Ovary (tissue), 9 donors: ENCODE data around the gene SERINC3. TPM values are rescaled to one million over a fixed set of nuclear protein-coding genes. Genes with fewer than 3 reads are reported as not detected.

Experiments used
- DNase-seq, 5 donors: peaks; one replicate each; pipeline ENCODE4 v3.0.0-alpha.2; 2019 to 2020
- H3K27ac ChIP-seq, 2 donors: fragments of 200-600 bp; one replicate each; pipeline versions ENCODE4 v1.5.1 to v1.8.0; 2019 to 2022
- H3K27me3 ChIP-seq: fragments of 200-600 bp; one replicate; pipeline ENCODE4 v1.8.0; 2022
- H3K36me3 ChIP-seq: fragments of 200-600 bp; sonication (generic); one replicate; pipeline ENCODE4 v1.5.1; 2019
- H3K4me1 ChIP-seq: one replicate; pipeline ENCODE4 v1.8.1; 2013; ENCODE audit warnings: mild to moderate bottlenecking, moderate library complexity; ENCODE audit not compliant: insufficient read depth
- H3K4me3 ChIP-seq: fragments of 200-600 bp; sonication (generic); one replicate; pipeline ENCODE4 v1.5.1; 2017
- H3K9me3 ChIP-seq, 2 donors: fragments of 200-600 bp in 1 of 2; sonication (generic) in 1 of 2; one replicate each; pipeline versions ENCODE4 v1.5.1 to v1.8.1; 2013 to 2019; ENCODE audit warnings: mild to moderate bottlenecking in 1 of 2, moderate library complexity in 1 of 2
- EP300 ChIP-seq: sonication (generic); formaldehyde crosslinking; IDR thresholded peaks from one replicate; pipeline ENCODE4 v1.6.1; 2017; ENCODE audit warnings: antibody characterized with exemption
- POLR2A ChIP-seq: fragments of 450-650 bp; IDR thresholded peaks from one replicate; pipeline ENCODE4 v1.6.1; 2017; ENCODE audit warnings: antibody characterized with exemption, mild to moderate bottlenecking, moderate library complexity
- WGBS, 3 donors: extraction: QIAGEN DNeasy Blood & Tissue Kit in 1 of 3; methylation state at CpG; one replicate each; pipeline versions ENCODE4 v1.1.5 to v1.1.7; 2013 to 2017; 5-methylcytosine and 5-hydroxymethylcytosine counted together
- intact Hi-C, 4 donors: fragments of 100-400 bp; cut with DNase I; formaldehyde crosslinking; loops; one replicate each; pipeline versions ENCODE4 v1.11.0 to v1.15.1; 2022 to 2023
- polyA plus RNA-seq, 2 donors: library from polyadenylated mRNA; stranded (reverse); fragments of 200-250 nt in 1 of 2; fragments of 350-450 nt in 1 of 2; fragmentation: Illumina TruSeq in 1 of 2; extraction: RNeasy Lipid Tissue Mini Kit (QIAGEN cat#74804) in 1 of 2; gene quantifications; one replicate each; pipeline ENCODE4 v1.2.3, GENCODE V29; 2013 to 2014
- total RNA-seq, 7 donors: library from RNA; depleted of rRNA in 2 of 7; stranded (reverse); fragments of >200 nt in 2 of 7; fragmentation: NEBNext Ultra II Directional in 3 of 7; extraction: Animal tissue kit (Norgen Biotek cat#: 25700) in 3 of 7; gene quantifications; one replicate each; pipeline versions ENCODE4 v1.1.0 to v1.2.4, GENCODE V29; 2016 to 2023
- TF ChIP-seq, protein P1 (sequence below), 3 donors: fragments of 450-650 bp in 2 of 3; fragments of 200-600 bp in 1 of 3; IDR thresholded peaks; one replicate each; pipeline versions ENCODE4 v1.5.1 to v1.8.0; 2016 to 2022; ENCODE audit warnings: antibody characterized with exemption in 3 of 3, mild to moderate bottlenecking in 1 of 3
- donor health status: DM: no; HTN: no; CAD: no; lungs with moderate emphysema.
- donor health status: DM: no; HTN: no; CAD: no.
- donor health status: Bipolar disorder and iron deficiency.
- donor health status: DM: yes; HTN: yes; CAD: no.
- donor health status: DM: no; HTN: no; CAD: no.
- donor health status: DM: yes; HTN: yes; CAD: no.

SERINC3 gene
- total and polyA plus RNA-seq, 9 donors = 52.1 to 171 (median 90.1) TPM

DNA sequence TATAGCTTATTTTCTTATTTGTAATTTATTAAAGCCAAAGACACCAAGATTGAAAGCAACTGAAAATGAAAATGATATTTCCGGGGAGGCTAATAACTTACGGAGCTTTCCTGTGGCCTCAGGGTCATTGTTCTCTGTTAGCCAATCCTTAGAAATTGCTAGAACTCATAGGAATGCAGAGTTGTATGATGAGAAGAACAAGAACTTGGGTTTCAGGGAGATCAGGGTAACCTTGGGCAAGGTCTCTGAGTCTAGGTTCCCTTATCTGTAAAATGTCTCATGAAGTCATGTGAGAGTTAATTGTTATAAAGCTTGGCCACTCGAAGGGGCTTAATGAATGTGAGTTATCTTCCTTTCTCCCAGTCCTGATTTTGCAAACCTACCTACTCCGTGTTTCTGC is 20.1 kb upstream of the SERINC3 start:
- intact Hi-C loops = loop anchor here in 1 of 4 donors (10.0 kb wide), 1 partner anchor 63 kb away; no protein-coding TSS in a partner anchor
- Histone ChIP-seq H3K4me1 (peaks cover 2% of the 10 kb centered on the region), H3K4me3 (no peak overlapping the region), H3K27ac (peak overlapping the region in 1 of 2 donors; percentile 23), H3K27me3 (no peaks in the 10 kb centered on the region), H3K9me3 (no peaks in the 10 kb centered on the region), H3K36me3 (no peaks in the 10 kb centered on the region)
- TF ChIP-seq, protein P1, sequence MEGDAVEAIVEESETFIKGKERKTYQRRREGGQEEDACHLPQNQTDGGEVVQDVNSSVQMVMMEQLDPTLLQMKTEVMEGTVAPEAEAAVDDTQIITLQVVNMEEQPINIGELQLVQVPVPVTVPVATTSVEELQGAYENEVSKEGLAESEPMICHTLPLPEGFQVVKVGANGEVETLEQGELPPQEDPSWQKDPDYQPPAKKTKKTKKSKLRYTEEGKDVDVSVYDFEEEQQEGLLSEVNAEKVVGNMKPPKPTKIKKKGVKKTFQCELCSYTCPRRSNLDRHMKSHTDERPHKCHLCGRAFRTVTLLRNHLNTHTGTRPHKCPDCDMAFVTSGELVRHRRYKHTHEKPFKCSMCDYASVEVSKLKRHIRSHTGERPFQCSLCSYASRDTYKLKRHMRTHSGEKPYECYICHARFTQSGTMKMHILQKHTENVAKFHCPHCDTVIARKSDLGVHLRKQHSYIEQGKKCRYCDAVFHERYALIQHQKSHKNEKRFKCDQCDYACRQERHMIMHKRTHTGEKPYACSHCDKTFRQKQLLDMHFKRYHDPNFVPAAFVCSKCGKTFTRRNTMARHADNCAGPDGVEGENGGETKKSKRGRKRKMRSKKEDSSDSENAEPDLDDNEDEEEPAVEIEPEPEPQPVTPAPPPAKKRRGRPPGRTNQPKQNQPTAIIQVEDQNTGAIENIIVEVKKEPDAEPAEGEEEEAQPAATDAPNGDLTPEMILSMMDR (IDR thresholded peaks at IDR 0.05) = no peak
- TF ChIP-seq EP300 (no peak), POLR2A (no peak)
- DNase-seq = no peak
- WGBS, 3 donors = 20 to 26% (median 25%) methylated on average over 4 of the region's 4 CpGs

- TF ChIP-seq, protein P1 (IDR thresholded peaks at IDR 0.05) = no peak
- TF ChIP-seq POLR2A (no peak), EP300 (no peak)
- intact Hi-C loops = loop anchor here in 1 of 4 donors (10.0 kb wide), 1 partner anchor 64 kb away; no protein-coding TSS in a partner anchor
- no peak overlapping the region for H3K27ac ChIP-seq
Observed at GRCh38 chr20:44540834-44541233, 19.0 kb upstream of the SERINC3 start.

GRCh38 chr20:44537993-44538392 is 16.1 kb upstream of the SERINC3 start:
- intact Hi-C loops = no loop called here
- no peak for DNase-seq
- TF ChIP-seq POLR2A = no peak
- TF ChIP-seq, protein P1 (IDR thresholded peaks at IDR 0.05) = no peak
- TF ChIP-seq EP300 = no peak
- no peak overlapping the region for H3K27ac ChIP-seq
- H3K27me3 ChIP-seq = no peaks in the 10 kb centered on the region
- WGBS, 3 donors = 47 to 66% (median 57%) methylated on average over 1 of the region's 1 CpG
- peaks cover 2% of the 10 kb centered on the region for H3K4me1 ChIP-seq
- H3K9me3 ChIP-seq = no peaks in the 10 kb centered on the region
- no peaks in the 10 kb centered on the region for H3K36me3 ChIP-seq
- H3K4me3 ChIP-seq = no peak overlapping the region

More at GRCh38 chr20:44540834-44541233, 19.0 kb upstream of the SERINC3 start:
- no peaks in the 10 kb centered on the region for H3K27me3 ChIP-seq
- no peaks in the 10 kb centered on the region for H3K36me3 ChIP-seq
- DNase-seq = no peak
- no peaks in the 10 kb centered on the region for H3K9me3 ChIP-seq
- H3K4me3 ChIP-seq = no peak overlapping the region
- H3K4me1 ChIP-seq = peaks cover 2% of the 10 kb centered on the region
- WGBS, 3 donors = 63 to 74% (median 67%) methylated on average over 6 of the region's 6 CpGs

- WGBS, 3 donors = 95 to 96% (median 96%) methylated on average over 3 of the region's 3 CpGs
Observed at GRCh38 chr20:44536175-44536574, 14.3 kb upstream of the SERINC3 start.

More at GRCh38 chr20:44536175-44536574, 14.3 kb upstream of the SERINC3 start:
- no peak for TF ChIP-seq POLR2A
- TF ChIP-seq EP300 = no peak
- TF ChIP-seq, protein P1 (IDR thresholded peaks at IDR 0.05) = no peak
- intact Hi-C loops = no loop called here
- Histone ChIP-seq H3K4me3 (no peak overlapping the region), H3K27me3 (no peaks in the 10 kb centered on the region), H3K4me1 (peaks cover 4% of the 10 kb centered on the region), H3K36me3 (no peaks in the 10 kb centered on the region), H3K9me3 (no peaks in the 10 kb centered on the region), H3K27ac (no peak overlapping the region)
- DNase-seq = no peak
